Glutamatergic neuron (in vitro differentiated cells): ENCODE data around the gene PRDM16. TPM values are rescaled to one million over a fixed set of nuclear protein-coding genes. Genes with fewer than 3 reads are reported as not detected.

Experiments used
- DNase-seq: peaks from one replicate; pipeline ENCODE4 v3.0.0; 2022
- H3K27ac Mint-ChIP-seq: one replicate; pipeline ENCODE4 v1.8.0; 2020; ENCODE audit warnings: mild to moderate bottlenecking, mixed read lengths, inconsistent platforms; ENCODE audit not compliant: unreplicated experiment
- H3K27me3 Mint-ChIP-seq: one replicate; pipeline ENCODE4 v1.8.0; 2020; ENCODE audit warnings: mild to moderate bottlenecking, moderate library complexity, mixed read lengths, inconsistent platforms; ENCODE audit not compliant: unreplicated experiment
- H3K36me3 Mint-ChIP-seq: one replicate; pipeline ENCODE4 v1.8.0; 2020; ENCODE audit warnings: mild to moderate bottlenecking, mixed read lengths, inconsistent platforms; ENCODE audit not compliant: unreplicated experiment
- H3K4me1 Mint-ChIP-seq: one replicate; pipeline ENCODE4 v1.8.0; 2020; ENCODE audit warnings: mild to moderate bottlenecking, low read depth, mixed read lengths, inconsistent platforms; ENCODE audit not compliant: unreplicated experiment
- H3K4me3 Mint-ChIP-seq: one replicate; pipeline ENCODE4 v1.8.0; 2020; ENCODE audit warnings: mild to moderate bottlenecking, mixed read lengths, inconsistent platforms; ENCODE audit not compliant: unreplicated experiment
- H3K9me3 Mint-ChIP-seq: one replicate; pipeline ENCODE4 v1.8.0; 2020; ENCODE audit warnings: mild to moderate bottlenecking, moderate library complexity, mixed read lengths, inconsistent platforms; ENCODE audit not compliant: unreplicated experiment
- CTCF ChIP-seq: fragments of 200-600 bp; sonication (generic); IDR thresholded peaks from one replicate; pipeline ENCODE4 v1.5.0; 2021; ENCODE audit not compliant: partially characterized antibody, unreplicated experiment
- total RNA-seq: library from RNA; stranded (reverse); fragmentation: NEBNext Ultra II Directional; extraction: Animal tissue kit (Norgen Biotek cat#: 25700); gene quantifications from one replicate; pipeline ENCODE4 v1.2.1, GENCODE V29; 2021; ENCODE audit not compliant: unreplicated experiment

Gene PRDM16
- total RNA-seq, 1 donor from 2014 or later: 0.07 TPM

- TF ChIP-seq CTCF: no peak
- peaks cover 14% of the 10 kb centered on the region for H3K27me3 Mint-ChIP-seq
- no peak overlapping the region for H3K4me3 Mint-ChIP-seq
- no peak overlapping the region for H3K27ac Mint-ChIP-seq
- H3K36me3 Mint-ChIP-seq: peaks cover 4% of the 10 kb centered on the region
- no peak for DNase-seq
- H3K9me3 Mint-ChIP-seq: peaks cover 5% of the 10 kb centered on the region
- no peaks in the 10 kb centered on the region for H3K4me1 Mint-ChIP-seq
Measured at GRCh38 chr1:3061981-3062615, 6.9 kb upstream of the PRDM16 start.

DNA sequence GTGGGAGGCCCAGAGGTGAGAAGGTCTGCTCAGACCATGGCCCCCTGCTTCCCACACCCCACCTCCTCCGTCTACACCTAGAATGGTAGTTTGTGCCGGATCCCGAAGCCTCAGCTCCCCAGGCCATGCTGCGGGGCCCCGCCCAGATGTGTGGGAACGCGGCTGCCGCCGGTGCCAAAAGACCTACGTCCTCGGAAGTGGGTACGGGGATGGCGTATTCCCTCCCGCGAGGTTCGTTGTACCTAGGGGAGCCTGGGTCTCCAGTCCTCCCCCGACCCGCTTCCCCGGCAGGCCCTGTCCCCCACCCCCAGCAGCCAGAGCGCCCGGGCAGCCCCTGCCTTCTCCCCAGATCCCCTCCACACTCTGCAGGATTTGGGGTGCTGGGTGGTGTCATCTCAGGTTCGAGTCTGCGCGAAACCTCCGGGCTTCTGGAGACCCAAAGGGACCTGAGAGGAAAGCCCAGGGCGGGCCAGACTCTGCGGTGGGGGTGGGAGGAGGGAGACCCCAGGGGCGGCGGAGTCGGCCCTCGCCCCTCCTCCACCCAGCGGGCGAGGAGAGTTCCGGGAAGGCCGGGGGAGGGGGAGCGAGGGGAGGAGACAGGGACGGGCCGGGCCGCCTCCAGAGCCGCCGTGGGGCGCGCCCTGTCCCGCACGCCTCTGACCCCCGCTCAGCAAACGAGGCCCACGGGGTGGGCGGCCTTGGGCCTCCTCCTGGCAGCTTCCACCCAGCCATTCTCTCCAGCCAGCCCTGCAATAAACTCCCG, 6.2 kb upstream of the PRDM16 start:
- Mint-ChIP-seq H3K4me1 (no peaks in the 10 kb centered on the region), H3K36me3 (peaks cover 4% of the 10 kb centered on the region), H3K27ac (no peak overlapping the region), H3K27me3 (peaks cover 11% of the 10 kb centered on the region), H3K9me3 (peaks cover 5% of the 10 kb centered on the region), H3K4me3 (no peak overlapping the region)
- no peak for DNase-seq
- no peak for TF ChIP-seq CTCF

DNA sequence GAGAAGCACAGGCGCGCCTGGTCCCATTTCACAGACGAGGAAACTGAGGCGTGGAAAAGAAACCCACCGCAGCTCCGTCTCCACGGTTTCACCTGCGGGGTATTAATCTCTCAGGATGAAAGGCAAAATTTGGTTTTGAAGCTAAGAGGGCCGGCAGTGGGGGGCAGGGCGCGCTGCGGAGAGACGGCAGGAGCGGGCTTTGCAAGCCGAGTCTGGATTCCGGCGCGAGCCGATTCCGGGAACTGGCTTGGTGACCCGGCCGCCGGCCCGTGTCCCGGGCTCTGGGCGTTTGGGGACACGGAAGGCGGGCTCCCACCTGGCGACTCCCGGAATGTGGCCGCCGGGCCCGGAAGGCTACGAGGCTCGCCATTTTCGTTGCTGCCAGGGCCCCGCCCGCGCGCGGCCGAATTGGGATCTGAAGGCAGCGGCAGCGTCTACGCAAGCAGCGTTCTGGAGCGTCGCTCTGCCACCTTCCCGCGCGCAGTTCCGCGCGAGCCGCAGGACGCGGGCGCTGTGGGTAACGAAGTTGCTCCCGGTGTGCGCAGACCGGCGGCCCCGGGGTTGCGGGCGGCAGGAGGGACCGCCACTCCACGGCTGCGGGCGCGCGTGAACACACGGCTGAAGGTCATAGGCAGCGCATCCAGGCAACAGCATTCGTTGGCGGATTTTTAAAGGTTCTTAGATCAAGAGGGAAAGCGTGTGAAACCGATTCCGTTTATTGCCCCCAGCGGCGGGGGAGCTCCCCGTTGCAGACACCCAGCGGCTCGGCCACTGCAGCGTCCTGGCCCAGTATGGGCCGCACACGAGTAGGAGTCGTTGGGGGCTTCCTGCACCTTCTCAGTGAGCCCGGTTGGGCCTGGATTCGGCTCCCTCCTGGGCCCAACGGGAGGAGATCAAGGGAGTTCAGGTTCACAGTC, 5.4 kb upstream of the PRDM16 start:
- TF ChIP-seq CTCF: no peak
- no peak for DNase-seq
- Mint-ChIP-seq H3K27ac (no peak overlapping the region), H3K27me3 (peaks cover 7% of the 10 kb centered on the region), H3K4me1 (no peaks in the 10 kb centered on the region), H3K9me3 (peaks cover 5% of the 10 kb centered on the region), H3K36me3 (peaks cover 4% of the 10 kb centered on the region), H3K4me3 (no peak overlapping the region)

DNA sequence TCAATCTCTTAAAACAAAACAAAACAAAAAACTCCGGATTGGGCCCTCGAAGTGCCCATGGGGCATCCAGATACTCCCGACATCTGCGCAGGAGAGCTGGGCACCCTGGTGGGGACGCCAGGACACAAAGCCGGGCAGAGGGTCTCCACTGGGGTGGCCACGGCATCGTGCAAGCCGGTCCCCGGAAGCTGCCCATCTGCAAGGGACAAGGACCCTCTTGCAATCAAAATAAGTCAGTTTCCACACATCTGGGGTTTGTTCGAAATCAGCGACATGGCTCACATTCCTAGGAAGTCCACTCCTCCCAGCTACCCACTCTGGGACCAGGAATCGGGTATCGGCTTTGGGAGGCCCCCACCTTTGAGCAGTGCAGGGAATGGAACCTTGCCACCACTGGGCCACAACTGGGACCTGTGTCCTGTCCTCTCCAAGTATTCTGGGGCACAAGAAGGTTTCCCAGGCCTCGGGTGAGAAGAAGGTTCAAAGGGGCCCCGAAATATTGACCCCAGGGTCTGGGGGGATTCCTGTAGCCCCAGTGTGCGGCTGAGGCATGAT, 4.6 kb upstream of the PRDM16 start:
- no peak for DNase-seq
- H3K27ac Mint-ChIP-seq: no peak overlapping the region
- peaks cover 8% of the 10 kb centered on the region for H3K27me3 Mint-ChIP-seq
- H3K4me1 Mint-ChIP-seq: no peaks in the 10 kb centered on the region
- H3K9me3 Mint-ChIP-seq: peaks cover 3% of the 10 kb centered on the region
- H3K4me3 Mint-ChIP-seq: no peak overlapping the region
- no peaks in the 10 kb centered on the region for H3K36me3 Mint-ChIP-seq
- TF ChIP-seq CTCF: no peak
